ENCODE results near the gene SPRR1B.
"Not testable (repeated sequence)": the region's sequence is repeated elsewhere in the genome, so short reads cannot be mapped to it uniquely, and the experiment has no call there.

Gene SPRR1B

GRCh38 chr1:153030895-153031294 is at the start of gene SPRR1B:
Gene SPRR1B (plus strand): TSS chr1:153031203. CDS start chr1:153032346, 1,143 bp downstream.
- no peak for DNase-seq (ENCODE audit: low read depth)

- DNase-seq (ENCODE audit: low read depth) = no peak
Observed at GRCh38 chr1:152982076-152982475, 48.9 kb upstream of the SPRR1B start.

- no peak for DNase-seq (ENCODE audit: low read depth)
Observed at GRCh38 chr1:152983234-152983633, 47.8 kb upstream of the SPRR1B start.

- DNase-seq (ENCODE audit: low read depth) = no peak
Observed at GRCh38 chr1:152983743-152984142, 47.3 kb upstream of the SPRR1B start, which contains the start of gene SPRR1A. Gene SPRR1A (plus strand): TSS chr1:152984081. CDS start chr1:152985231, 1,150 bp downstream.

- no peak for DNase-seq (ENCODE audit: low read depth)
Observed at GRCh38 chr1:152986578-152986977, 44.4 kb upstream of the SPRR1B start.

- no peak for DNase-seq (ENCODE audit: low read depth)
Observed at GRCh38 chr1:152993186-152993585, 37.8 kb upstream of the SPRR1B start.

GRCh38 chr1:152995842-152996241 is 35.2 kb upstream of the SPRR1B start:
- DNase-seq (ENCODE audit: low read depth) = no peak

- DNase-seq (ENCODE audit: low read depth) = no peak
Observed at GRCh38 chr1:152996633-152997400, 34.2 kb upstream of the SPRR1B start.

GRCh38 chr1:152997901-152998300 is 33.1 kb upstream of the SPRR1B start:
- DNase-seq (ENCODE audit: low read depth) = no peak

- DNase-seq (ENCODE audit: low read depth) = no peak
Observed at GRCh38 chr1:152998476-152998875, 32.5 kb upstream of the SPRR1B start.

- no peak for DNase-seq (ENCODE audit: low read depth)
Observed at GRCh38 chr1:152999818-153000217, 31.2 kb upstream of the SPRR1B start.

- DNase-seq (ENCODE audit: low read depth) = no peak
Observed at GRCh38 chr1:153000294-153000693, 30.7 kb upstream of the SPRR1B start.

GRCh38 chr1:153001382-153001781 is 29.6 kb upstream of the SPRR1B start, which contains the start of gene SPRR3:
Gene SPRR3 (plus strand): TSS chr1:153001749. CDS start chr1:153003021, 1,272 bp downstream.
- no peak for DNase-seq (ENCODE audit: low read depth)

GRCh38 chr1:153011235-153011758 is 19.7 kb upstream of the SPRR1B start:
- not testable (repeated sequence) for DNase-seq (ENCODE audit: low read depth)

GRCh38 chr1:153021829-153022228 is 9.2 kb upstream of the SPRR1B start:
- not testable (repeated sequence) for DNase-seq (ENCODE audit: low read depth)

GRCh38 chr1:153022340-153022739 is 8.7 kb upstream of the SPRR1B start:
- DNase-seq (ENCODE audit: low read depth) = not testable (repeated sequence)

- DNase-seq (ENCODE audit: low read depth) = no peak
Observed at GRCh38 chr1:153023109-153023508, 7.9 kb upstream of the SPRR1B start.

GRCh38 chr1:153024413-153024812 is 6.6 kb upstream of the SPRR1B start:
- no peak for DNase-seq (ENCODE audit: low read depth)

GRCh38 chr1:153025797-153026196 is 5.2 kb upstream of the SPRR1B start:
- no peak for DNase-seq (ENCODE audit: low read depth)

GRCh38 chr1:153028766-153029165 is 2.2 kb upstream of the SPRR1B start:
- DNase-seq (ENCODE audit: low read depth) = no peak

- DNase-seq (ENCODE audit: low read depth) = no peak
Observed at GRCh38 chr1:153032073-153032472, 1.1 kb downstream of the SPRR1B start.

GRCh38 chr1:153032677-153033308 is 1.8 kb downstream of the SPRR1B start:
- DNase-seq (ENCODE audit: low read depth) = no peak

GRCh38 chr1:153035211-153035610 is 4.2 kb downstream of the SPRR1B start:
- DNase-seq (ENCODE audit: low read depth) = no peak
